ENCODE measurements around the gene VWA8. TPM values are rescaled to one million over a fixed set of nuclear protein-coding genes. Genes with fewer than 3 reads are reported as not detected.

Gene VWA8
- polyA plus RNA-seq, 1 donor (not counting 4 experiments of a cell fraction or from before 2014, with no cell fraction given) = 17.8 TPM

DNA sequence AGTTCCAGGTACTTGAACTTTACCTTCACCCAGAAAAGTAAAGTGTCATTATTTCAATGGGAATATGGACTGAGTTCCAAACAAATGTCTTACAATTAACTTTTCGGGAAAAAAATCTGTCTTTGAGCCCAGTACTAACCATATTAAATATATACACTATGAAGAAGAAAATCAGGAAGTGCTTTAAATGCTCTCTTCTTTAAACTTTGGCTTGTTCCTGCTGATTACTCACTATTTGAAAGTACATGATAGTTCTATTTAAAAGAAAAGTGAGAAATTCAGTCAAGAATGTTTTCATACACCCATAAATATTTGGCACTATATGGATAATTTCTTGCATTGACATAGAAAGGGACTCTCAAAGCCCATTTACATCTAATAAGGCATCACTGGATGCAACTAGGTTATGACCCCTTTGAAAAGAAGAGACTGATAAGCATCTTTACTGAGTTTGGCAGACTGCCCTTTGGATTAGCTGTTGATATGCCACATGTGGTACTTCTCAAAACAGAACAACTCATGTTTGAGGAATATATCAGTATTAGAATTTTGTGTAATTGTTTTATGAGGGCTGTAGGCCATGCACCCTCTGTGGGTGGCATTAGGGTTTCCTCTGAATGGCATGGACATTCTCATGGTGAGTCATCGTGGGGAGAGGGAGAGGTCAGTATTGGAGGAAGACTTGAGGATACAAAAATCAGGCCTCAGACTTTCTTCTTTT, 25.0 kb upstream of the VWA8 start:
- no peak for DNase-seq (ENCODE audit: low read depth, low spot score)
- dilution Hi-C loops (cut with MboI; ENCODE audit: extremely low pct_ligation_motif_present, low sequenced_read_pairs) = no loop called here
- no peaks in the 10 kb centered on the region for H3K27me3 ChIP-seq (ENCODE audit: control insufficient read depth, extremely low read depth, insufficient read depth, low read length)

DNA sequence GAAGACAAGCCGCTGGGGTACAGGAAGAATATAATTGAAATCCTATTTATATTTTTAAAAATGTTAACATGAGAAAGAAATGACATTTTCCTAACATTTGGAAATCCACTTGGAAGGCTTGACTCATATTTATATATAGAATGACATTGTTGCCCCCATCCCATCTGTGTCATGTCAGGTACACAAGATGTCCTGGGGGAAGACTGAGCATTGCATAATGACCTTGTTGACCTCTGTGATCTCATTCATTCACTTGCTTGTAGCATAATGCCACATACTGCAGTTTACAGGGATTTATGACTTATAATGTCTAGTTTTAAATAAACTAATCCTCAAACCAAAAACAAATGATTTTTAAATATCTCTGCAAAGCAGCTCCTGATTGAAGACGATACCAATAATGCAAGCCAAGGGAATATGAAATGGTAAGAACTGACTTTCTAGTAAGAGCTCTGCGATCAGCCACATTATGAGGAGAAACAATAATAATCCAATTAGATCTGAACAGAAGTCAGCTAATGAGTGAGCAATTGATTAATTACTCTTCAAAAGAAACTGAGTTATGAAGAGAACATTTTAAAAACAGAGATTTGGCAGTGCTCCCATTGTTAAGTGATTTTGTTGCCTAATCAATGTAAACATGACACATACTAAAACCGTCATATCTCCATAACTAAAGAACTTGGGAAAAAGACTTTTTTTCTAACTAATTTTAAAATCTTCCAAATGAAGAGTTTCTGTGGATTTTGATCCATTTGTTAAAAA, 21.2 kb upstream of the VWA8 start:
- no peak for TF ChIP-seq EZH2 (IDR thresholded peaks at IDR 0.05; ENCODE audit: low read length)
- no peak for TF ChIP-seq CTCF (optimal IDR thresholded peaks at IDR 0.05 in 1 of 3, IDR thresholded peaks at IDR 0.05 in 1 of 3, conservative IDR thresholded peaks at IDR 0.05 in 1 of 3; ENCODE audit: extremely low read depth in 1 of 3, insufficient read depth in 2 of 3, low read length in 3 of 3)
- no peak overlapping the region for H3K4me3 ChIP-seq (ENCODE audit: control insufficient read depth in 2 of 3, extremely low read depth in 1 of 3, insufficient read depth in 2 of 3, low read depth in 1 of 3, low read length in 3 of 3)

More for the DNA sequence above, 25.0 kb upstream of the VWA8 start:
- H4K20me1 ChIP-seq (ENCODE audit: control insufficient read depth, extremely low read depth, insufficient read depth, low read length) = no peaks in the 10 kb centered on the region
- no peaks in the 10 kb centered on the region for H3K79me2 ChIP-seq (ENCODE audit: control insufficient read depth, insufficient read depth, low read length)
- H3K4me1 ChIP-seq (ENCODE audit: control insufficient read depth, extremely low read depth, insufficient read depth, low read length) = peaks cover 8% of the 10 kb centered on the region
- no peak overlapping the region for H3K9ac ChIP-seq (ENCODE audit: control insufficient read depth, extremely low read depth, insufficient read depth, low read length)
- H3K36me3 ChIP-seq (ENCODE audit: control insufficient read depth in 2 of 2, extremely low read depth in 1 of 2, insufficient read depth in 2 of 2, low read length in 2 of 2) = no peaks in the 10 kb centered on the region
- no peak overlapping the region for H3K4me2 ChIP-seq (ENCODE audit: control insufficient read depth, extremely low read depth, insufficient read depth, low read depth, low read length)
- H3K9me3 ChIP-seq (ENCODE audit: control insufficient read depth, low read depth, low read length) = no peaks in the 10 kb centered on the region
- H3K9me1 ChIP-seq (ENCODE audit: control insufficient read depth, extremely low read depth, insufficient read depth, low read length) = no peaks in the 10 kb centered on the region
- H3K4me3 ChIP-seq (ENCODE audit: control insufficient read depth in 2 of 3, extremely low read depth in 1 of 3, insufficient read depth in 2 of 3, low read depth in 1 of 3, low read length in 3 of 3) = no peak overlapping the region
- TF ChIP-seq EZH2 (IDR thresholded peaks at IDR 0.05; ENCODE audit: low read length) (no peak), CTCF (optimal IDR thresholded peaks at IDR 0.05 in 1 of 3, IDR thresholded peaks at IDR 0.05 in 1 of 3, conservative IDR thresholded peaks at IDR 0.05 in 1 of 3; ENCODE audit: extremely low read depth in 1 of 3, insufficient read depth in 2 of 3, low read length in 3 of 3) (no peak)
- peak; percentile 26 for FAIRE-seq
- H3K27ac ChIP-seq (ENCODE audit: control insufficient read depth, insufficient read depth, low read length) = no peak overlapping the region
- no peak overlapping the region for H2AFZ ChIP-seq (ENCODE audit: control insufficient read depth, low read length)

More for the DNA sequence above, 21.2 kb upstream of the VWA8 start:
- no peaks in the 10 kb centered on the region for H3K4me1 ChIP-seq (ENCODE audit: control insufficient read depth, extremely low read depth, insufficient read depth, low read length)
- H4K20me1 ChIP-seq (ENCODE audit: control insufficient read depth, extremely low read depth, insufficient read depth, low read length) = no peaks in the 10 kb centered on the region
- no peak overlapping the region for H3K4me2 ChIP-seq (ENCODE audit: control insufficient read depth, extremely low read depth, insufficient read depth, low read depth, low read length)
- H3K9me1 ChIP-seq (ENCODE audit: control insufficient read depth, extremely low read depth, insufficient read depth, low read length) = no peaks in the 10 kb centered on the region
- no peak for FAIRE-seq
- no peaks in the 10 kb centered on the region for H3K9me3 ChIP-seq (ENCODE audit: control insufficient read depth, low read depth, low read length)
- dilution Hi-C loops (cut with MboI; ENCODE audit: extremely low pct_ligation_motif_present, low sequenced_read_pairs) = no loop called here
- DNase-seq (ENCODE audit: low read depth, low spot score) = no peak
- no peaks in the 10 kb centered on the region for H3K79me2 ChIP-seq (ENCODE audit: control insufficient read depth, insufficient read depth, low read length)
- H3K27ac ChIP-seq (ENCODE audit: control insufficient read depth, insufficient read depth, low read length) = no peak overlapping the region
- no peak overlapping the region for H3K9ac ChIP-seq (ENCODE audit: control insufficient read depth, extremely low read depth, insufficient read depth, low read length)
- H2AFZ ChIP-seq (ENCODE audit: control insufficient read depth, low read length) = no peak overlapping the region
- no peaks in the 10 kb centered on the region for H3K36me3 ChIP-seq (ENCODE audit: control insufficient read depth in 2 of 2, extremely low read depth in 1 of 2, insufficient read depth in 2 of 2, low read length in 2 of 2)
- H3K27me3 ChIP-seq (ENCODE audit: control insufficient read depth, extremely low read depth, insufficient read depth, low read length) = no peaks in the 10 kb centered on the region
